DND-41 (cell line): ENCODE measurements around the gene GDF9.

Experiments used
- ATAC-seq: fragments of 200-7000 bp; cut with Tn5 transposase; 3 replicates; pipeline ENCODE4 v1.9.1; 2021; ENCODE audit warnings: low read depth; ENCODE audit not compliant: insufficient read depth
- DNase-seq: peaks from one replicate; pipeline ENCODE4 v3.0.0-alpha.2; 2020
- H2AFZ ChIP-seq: 2 replicates; pipeline ENCODE4 v1.6.0; 2012; ENCODE audit warnings: low read depth, low read length
- H3K27ac ChIP-seq: 2 replicates; pipeline ENCODE4 v1.5.1; 2012; ENCODE audit warnings: low read length, inconsistent platforms
- H3K27me3 ChIP-seq: fragments of 200-600 bp; sonication (generic); 2 replicates; pipeline ENCODE4 v1.6.0; 2012; ENCODE audit warnings: low read length, mild to moderate bottlenecking, inconsistent platforms; ENCODE audit not compliant: insufficient read depth, poor library complexity
- H3K36me3 ChIP-seq: 2 replicates; pipeline ENCODE4 v1.5.1; 2012; ENCODE audit warnings: low read length, inconsistent platforms; ENCODE audit not compliant: insufficient read depth
- H3K4me1 ChIP-seq: 2 replicates; pipeline ENCODE4 v1.5.1; 2012; ENCODE audit warnings: mild to moderate bottlenecking, low read length; ENCODE audit not compliant: insufficient read depth
- H3K4me2 ChIP-seq: 2 replicates; pipeline ENCODE4 v1.6.0; 2012; ENCODE audit warnings: mild to moderate bottlenecking, moderate library complexity, low read length, inconsistent platforms; ENCODE audit not compliant: insufficient read depth
- H3K4me3 ChIP-seq, 2 experiments: fragments of 200-600 bp in 1 of 2; shearing (Covaris generic) in 1 of 2; 2 replicates each; pipeline ENCODE4 v1.5.1; 2012 to 2016; ENCODE audit warnings: inconsistent platforms in 2 of 2, low read length in 2 of 2, mild to moderate bottlenecking in 2 of 2, low read depth in 1 of 2, moderate library complexity in 1 of 2
- H3K79me2 ChIP-seq: 2 replicates; pipeline ENCODE4 v1.6.0; 2012; ENCODE audit warnings: low read length, inconsistent platforms; ENCODE audit not compliant: insufficient read depth
- H3K9ac ChIP-seq: 2 replicates; pipeline ENCODE4 v1.6.0; 2012; ENCODE audit warnings: low read depth, mild to moderate bottlenecking, inconsistent platforms, low read length, moderate library complexity
- H3K9me3 ChIP-seq: 2 replicates; pipeline ENCODE4 v1.5.1; 2012; ENCODE audit warnings: low read length, moderate library complexity, mild to moderate bottlenecking, inconsistent platforms; ENCODE audit not compliant: insufficient read depth, severe bottlenecking
- H4K20me1 ChIP-seq: 2 replicates; pipeline ENCODE4 v1.6.0; 2012; ENCODE audit warnings: low read length; ENCODE audit not compliant: insufficient read depth
- CTCF ChIP-seq: IDR thresholded peaks from 2 replicates; pipeline ENCODE4 v1.5.1; 2012; ENCODE audit warnings: borderline replicate concordance, low read length, moderate library complexity, mild to moderate bottlenecking; ENCODE audit not compliant: poor library complexity, severe bottlenecking; ENCODE audit errors: extremely low read depth
- EZH2 ChIP-seq: IDR thresholded peaks from 3 replicates; pipeline ENCODE4 v1.6.1; 2012; ENCODE audit warnings: borderline replicate concordance, low read depth, mild to moderate bottlenecking, moderate library complexity, low read length, inconsistent platforms; ENCODE audit not compliant: severe bottlenecking

Gene GDF9

GRCh38 chr5:132898094-132898493, 31.8 kb upstream of the GDF9 start:
- Histone ChIP-seq H2AFZ (no peak overlapping the region), H3K4me2 (no peak overlapping the region), H4K20me1 (no peaks in the 10 kb centered on the region), H3K9me3 (no peaks in the 10 kb centered on the region), H3K27me3 (no peaks in the 10 kb centered on the region), H3K9ac (no peak overlapping the region), H3K4me1 (no peaks in the 10 kb centered on the region), H3K36me3 (peaks cover 92% of the 10 kb centered on the region), H3K27ac (no peak overlapping the region), H3K79me2 (peaks cover 2% of the 10 kb centered on the region; the same call in 1 of the 2 replicates), H3K4me3 (no peak overlapping the region)
- TF ChIP-seq CTCF (no peak), EZH2 (no peak)
- no peak for ATAC-seq
- DNase-seq, result no peak

GRCh38 chr5:132896685-132897084, 30.4 kb upstream of the GDF9 start:
- Histone ChIP-seq H3K9me3 (no peaks in the 10 kb centered on the region), H3K9ac (no peak overlapping the region), H4K20me1 (no peaks in the 10 kb centered on the region), H3K27ac (no peak overlapping the region), H3K4me3 (no peak overlapping the region), H2AFZ (no peak overlapping the region), H3K36me3 (peaks cover 94% of the 10 kb centered on the region), H3K4me2 (no peak overlapping the region), H3K4me1 (no peaks in the 10 kb centered on the region), H3K79me2 (peaks cover 2% of the 10 kb centered on the region; the same call in 1 of the 2 replicates), H3K27me3 (no peaks in the 10 kb centered on the region)
- TF ChIP-seq CTCF, result no peak
- no peak for TF ChIP-seq EZH2
- no peak for ATAC-seq
- DNase-seq, result no peak

- DNase-seq, result no peak
- Histone ChIP-seq H3K9me3 (no peaks in the 10 kb centered on the region), H2AFZ (no peak overlapping the region), H3K9ac (no peak overlapping the region), H3K4me3 (no peak overlapping the region), H4K20me1 (no peaks in the 10 kb centered on the region), H3K36me3 (peaks cover 90% of the 10 kb centered on the region), H3K79me2 (peaks cover 2% of the 10 kb centered on the region; the same call in 1 of the 2 replicates), H3K4me1 (no peaks in the 10 kb centered on the region), H3K4me2 (no peak overlapping the region), H3K27me3 (no peaks in the 10 kb centered on the region), H3K27ac (no peak overlapping the region)
- TF ChIP-seq EZH2 (no peak), CTCF (no peak)
- no peak for ATAC-seq
Observed at GRCh38 chr5:132895719-132896305, 29.5 kb upstream of the GDF9 start.
